SH-SY5Y (cell line): Measurements from ENCODE around the gene USP32.

Experiments used
- GATA2 ChIP-seq: IDR thresholded peaks from 2 replicates; pipeline ENCODE4 v1.6.1; 2011; ENCODE audit warnings: mild to moderate bottlenecking, low read depth, low read length
- GATA3 ChIP-seq: IDR thresholded peaks from 2 replicates; pipeline ENCODE4 v1.6.1; 2011; ENCODE audit warnings: low read depth, mild to moderate bottlenecking, low read length, moderate library complexity

GRCh38 chr17:60155815-60156214 is 236.1 kb downstream of the USP32 start:
- TF ChIP-seq GATA3 (no peak), GATA2 (no peak)
